Keratinocyte (primary cell): ENCODE measurements around the gene MAP3K9.

Source experiments
- CTCF ChIP-seq, 3 experiments: IDR thresholded peaks in 1 of 3; conservative IDR thresholded peaks in 1 of 3; optimal IDR thresholded peaks in 1 of 3; 2 replicates in 2 of 3; 3 replicates in 1 of 3; pipeline versions ENCODE3 to v1.5.1; 2011; ENCODE audit warnings: low read length in 3 of 3, mild to moderate bottlenecking in 3 of 3, moderate library complexity in 2 of 3, control low read depth in 1 of 3, inconsistent platforms in 1 of 3; ENCODE audit not compliant: insufficient read depth in 2 of 3; ENCODE audit errors: extremely low read depth in 1 of 3
- EZH2 ChIP-seq: IDR thresholded peaks from one replicate; pipeline ENCODE4 v1.6.1; 2012; ENCODE audit warnings: inconsistent platforms, mild to moderate bottlenecking, low read length, moderate library complexity

DNA sequence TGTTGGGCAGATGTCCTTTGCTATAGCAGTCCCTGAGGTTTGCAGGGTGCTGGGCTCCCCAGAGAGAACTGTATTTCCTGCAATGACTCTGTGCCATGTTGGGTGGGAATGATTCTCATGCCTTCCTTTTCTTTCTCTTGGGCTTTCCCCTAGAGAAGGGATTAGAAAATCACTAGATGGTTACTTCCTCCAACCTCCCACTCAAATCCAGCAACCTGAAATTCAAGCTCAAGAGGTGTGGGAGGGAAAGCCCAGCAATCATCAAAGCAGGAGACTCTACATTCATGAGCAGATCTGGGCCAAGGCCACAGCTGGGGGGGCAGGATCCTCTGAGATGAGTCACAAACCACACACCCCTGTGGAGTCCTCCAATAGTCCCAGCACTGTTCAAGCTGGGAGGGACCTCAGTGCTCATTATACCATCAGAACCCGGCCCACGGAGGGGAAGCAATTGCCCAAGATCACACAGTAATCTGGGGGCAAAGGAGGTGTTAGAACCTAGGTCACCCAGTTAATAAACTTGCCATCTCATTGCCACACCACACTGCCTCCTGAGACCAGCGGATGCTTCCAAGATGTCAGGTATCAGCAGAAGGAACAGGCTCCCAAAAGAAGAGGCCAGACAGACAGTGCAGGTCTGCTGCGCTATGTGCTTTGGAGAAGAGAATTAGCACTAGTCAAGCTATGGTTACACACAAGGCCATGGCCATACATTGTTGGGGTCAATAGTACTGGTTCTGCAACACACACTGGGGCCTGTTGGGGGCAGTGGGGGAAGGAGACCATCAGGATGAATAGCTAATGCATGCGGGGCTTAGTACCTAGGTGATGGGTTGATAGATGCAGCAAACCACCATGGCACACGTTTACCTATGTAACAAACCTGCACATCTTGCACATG lies 101.9 kb downstream of the MAP3K9 start:
- no peak for TF ChIP-seq CTCF (optimal IDR thresholded peaks at IDR 0.05 in 1 of 3, IDR thresholded peaks at IDR 0.05 in 1 of 3, conservative IDR thresholded peaks at IDR 0.05 in 1 of 3; ENCODE audit: extremely low read depth in 1 of 3, insufficient read depth in 2 of 3, low read length in 3 of 3)
- no peak for TF ChIP-seq EZH2
